T-helper 2 cell (primary cell): ENCODE measurements around the gene CARNS1.

Experiments used
- DNase-seq, 5 experiments: peaks; one replicate each; pipeline versions ENCODE4 v3.0.0 to v3.0.0-alpha.2; 2012 to 2022

The CARNS1 gene

DNA sequence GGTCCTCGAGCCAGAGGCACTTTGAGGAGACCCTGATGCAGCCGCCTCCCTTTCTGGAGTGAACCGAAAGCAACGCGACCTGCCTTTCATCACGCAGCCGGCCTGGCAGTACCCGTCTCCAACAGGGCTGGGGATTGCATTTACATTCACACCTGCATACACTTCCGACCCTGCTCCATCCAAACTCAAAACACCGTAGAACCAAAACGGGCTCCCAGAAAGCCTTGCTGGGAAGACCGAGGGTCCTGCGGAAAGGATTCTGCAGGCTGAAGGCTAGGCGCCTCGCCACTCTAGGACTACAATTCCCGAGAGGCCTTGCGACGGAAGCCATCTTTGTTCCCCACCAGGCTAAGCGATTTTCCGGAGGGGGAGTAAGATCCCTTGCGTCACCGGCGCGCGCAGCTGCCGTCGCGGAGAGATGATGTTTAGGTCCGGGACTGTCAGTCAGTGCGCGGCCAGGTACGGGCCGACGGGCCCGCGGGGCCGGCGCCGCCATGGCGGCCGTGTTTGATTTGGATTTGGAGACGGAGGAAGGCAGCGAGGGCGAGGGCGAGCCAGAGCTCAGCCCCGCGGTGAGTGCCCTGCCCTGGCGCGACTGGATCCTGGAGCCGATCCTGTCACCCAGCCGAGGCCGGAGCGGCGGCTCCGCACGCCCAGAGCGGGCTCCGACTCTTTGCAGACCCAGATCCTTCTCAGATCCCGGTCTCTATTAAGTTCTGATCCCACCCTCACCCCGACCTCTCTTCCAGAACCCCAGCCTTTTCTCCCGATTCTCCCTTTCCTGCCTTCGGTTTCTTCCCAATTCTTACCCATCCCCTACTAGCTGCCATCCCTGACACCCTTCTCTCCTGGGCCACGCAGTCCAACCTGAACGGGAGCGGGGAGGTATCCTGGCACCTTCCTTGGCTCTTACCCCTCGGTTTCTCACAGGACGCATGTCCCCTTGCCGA lies 12.8 kb downstream of the CARNS1 start, which contains the start of gene RPS6KB2:
RPS6KB2 (plus strand) TSS at position 443 of the 950 bp plus-strand sequence; CDS start at position 495, 52 bp downstream.
- peak; percentile 95 to 100 (median 98) for DNase-seq

DNA sequence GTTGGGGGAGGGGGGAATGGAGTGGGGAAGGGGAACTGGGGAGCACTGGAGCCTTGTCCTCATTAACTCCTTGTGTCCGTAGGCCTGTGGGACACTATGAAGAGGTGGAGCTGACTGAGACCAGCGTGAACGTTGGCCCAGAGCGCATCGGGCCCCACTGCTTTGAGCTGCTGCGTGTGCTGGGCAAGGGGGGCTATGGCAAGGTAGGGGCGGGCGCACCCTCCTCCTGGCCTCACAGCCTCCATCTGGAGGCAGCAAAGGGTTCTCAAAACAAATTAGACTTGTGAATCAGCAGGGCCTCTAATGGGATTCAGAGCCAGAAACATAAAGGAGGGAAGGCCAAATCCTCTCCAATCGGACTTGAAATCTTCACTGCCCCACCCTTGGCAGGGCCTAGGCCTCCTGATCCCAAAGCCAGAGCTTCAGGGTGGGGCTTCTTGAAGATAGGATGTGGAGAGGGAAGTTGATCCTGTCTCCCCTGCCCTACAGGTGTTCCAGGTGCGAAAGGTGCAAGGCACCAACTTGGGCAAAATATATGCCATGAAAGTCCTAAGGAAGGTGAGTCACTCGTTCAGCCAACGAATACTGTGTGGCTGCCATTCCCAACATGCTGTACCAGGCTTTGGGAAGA lies 13.7 kb downstream of the CARNS1 start:
- no peak for DNase-seq

DNA sequence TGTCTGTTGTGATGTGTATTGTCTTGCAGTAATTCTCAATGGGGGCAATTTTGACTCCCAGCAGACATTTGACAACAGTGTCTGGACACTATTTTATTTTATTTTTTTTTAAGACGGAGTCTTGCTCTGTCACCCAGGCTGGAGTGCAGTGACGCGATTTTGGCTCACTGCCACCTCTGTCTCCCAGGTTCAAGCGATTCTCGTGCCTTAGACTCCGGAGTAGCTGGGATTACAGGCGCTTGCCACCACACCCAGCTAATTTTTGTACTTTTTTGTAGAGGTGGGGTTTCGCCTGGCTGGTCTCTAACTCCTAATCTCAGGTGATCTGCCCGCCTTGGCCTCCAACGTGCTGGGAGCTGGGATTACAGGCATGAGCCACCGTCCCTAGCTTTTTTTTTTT lies 14.2 kb downstream of the CARNS1 start:
- no peak for DNase-seq

DNA sequence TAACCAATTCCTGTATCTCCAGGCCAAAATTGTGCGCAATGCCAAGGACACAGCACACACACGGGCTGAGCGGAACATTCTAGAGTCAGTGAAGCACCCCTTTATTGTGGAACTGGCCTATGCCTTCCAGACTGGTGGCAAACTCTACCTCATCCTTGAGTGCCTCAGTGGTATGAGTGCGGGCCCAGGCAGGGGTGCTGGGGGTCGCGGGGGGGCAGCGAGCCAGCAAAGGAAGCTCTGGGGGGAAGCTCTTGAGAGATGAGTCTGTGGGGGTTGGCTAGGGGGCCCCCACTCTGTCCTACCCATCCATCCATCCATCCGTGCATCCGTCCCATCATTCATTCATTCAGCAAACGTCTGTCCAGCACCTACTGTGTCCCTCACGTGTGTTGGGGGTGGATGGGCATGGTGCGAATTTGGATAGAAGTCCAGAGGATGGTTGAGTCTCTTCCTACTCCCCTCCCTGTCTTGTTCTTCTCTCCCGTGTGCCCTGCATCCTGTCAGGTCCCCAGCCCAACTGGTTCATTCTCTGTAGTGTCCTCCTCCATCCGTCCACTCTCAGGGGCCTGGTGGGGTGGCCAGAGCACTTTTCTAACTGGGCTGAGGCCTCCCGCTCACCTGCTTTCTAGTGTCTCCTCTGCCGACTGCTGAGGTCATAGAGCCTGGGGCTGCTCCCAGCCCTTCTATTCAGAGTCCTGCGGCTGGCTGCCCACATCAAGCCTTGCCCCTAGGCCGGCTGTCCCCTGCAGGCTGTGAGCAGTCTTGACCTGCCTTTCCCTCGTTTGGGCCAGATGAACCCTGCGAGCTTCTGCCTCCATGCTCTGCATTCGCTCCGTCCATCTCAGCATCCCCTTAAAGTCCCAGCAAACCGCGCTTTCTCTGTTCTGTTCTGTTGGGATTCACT lies 16.1 kb downstream of the CARNS1 start:
- DNase-seq, result no peak

DNA sequence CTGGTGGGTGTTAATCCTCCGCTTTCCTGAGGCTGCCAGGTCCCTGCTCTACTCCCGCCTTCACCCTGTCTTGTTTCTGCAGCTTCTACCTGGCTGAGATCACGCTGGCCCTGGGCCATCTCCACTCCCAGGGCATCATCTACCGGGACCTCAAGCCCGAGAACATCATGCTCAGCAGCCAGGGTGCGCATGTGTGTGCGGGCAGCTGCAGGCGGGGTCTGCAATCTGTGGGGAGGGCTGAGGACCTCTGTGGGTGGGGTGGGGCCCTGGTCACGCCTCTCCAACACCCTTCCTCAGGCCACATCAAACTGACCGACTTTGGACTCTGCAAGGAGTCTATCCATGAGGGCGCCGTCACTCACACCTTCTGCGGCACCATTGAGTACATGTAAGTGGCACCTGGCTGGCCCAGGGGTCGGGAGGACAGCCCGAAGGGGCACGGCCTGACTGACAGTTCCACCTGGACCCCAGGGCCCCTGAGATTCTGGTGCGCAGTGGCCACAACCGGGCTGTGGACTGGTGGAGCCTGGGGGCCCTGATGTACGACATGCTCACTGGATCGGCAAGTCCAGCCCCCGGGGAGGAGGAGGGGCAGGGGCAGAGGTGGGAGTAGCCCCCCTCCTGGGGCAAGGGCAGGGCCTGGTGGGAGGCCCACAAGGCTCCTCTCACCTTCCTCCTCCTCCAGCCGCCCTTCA lies 17.3 kb downstream of the CARNS1 start:
- no peak for DNase-seq

DNA sequence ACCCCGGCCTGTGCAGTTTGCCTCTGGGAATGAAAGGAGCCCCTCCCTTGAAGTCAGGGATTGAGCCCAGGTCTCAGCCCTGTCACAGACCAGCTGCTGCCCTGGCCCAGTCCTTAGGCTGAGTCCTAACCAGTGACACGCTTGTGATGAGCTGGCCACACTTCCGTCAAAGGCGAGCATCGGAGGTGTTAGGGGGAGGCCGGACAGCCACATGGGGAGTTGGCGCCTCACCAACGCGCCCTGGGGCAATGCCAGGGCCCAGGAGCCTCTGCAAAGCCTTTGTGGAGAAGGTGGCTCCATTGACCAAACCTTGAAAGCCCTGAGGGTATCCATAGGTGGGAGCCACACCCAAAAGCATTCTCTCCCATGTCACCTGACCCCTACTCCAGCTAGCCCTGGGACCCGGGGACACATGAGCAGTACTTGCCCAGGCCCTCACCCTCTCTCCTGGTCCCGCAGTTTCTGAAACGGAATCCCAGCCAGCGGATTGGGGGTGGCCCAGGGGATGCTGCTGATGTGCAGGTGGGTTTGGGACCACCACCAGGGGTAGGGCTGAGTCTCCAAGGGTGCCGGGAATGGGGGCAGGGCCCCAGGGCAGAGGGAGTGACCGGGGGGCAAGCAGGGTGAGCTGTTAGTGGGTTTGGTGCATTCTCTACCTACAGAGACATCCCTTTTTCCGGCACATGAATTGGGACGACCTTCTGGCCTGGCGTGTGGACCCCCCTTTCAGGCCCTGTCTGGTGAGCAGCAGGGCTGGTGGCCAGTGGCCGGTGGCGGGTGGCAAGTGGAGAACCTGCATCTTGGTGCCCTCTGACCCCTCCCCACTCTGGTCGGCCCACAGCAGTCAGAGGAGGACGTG lies 18.3 kb downstream of the CARNS1 start:
- no peak for DNase-seq

DNA sequence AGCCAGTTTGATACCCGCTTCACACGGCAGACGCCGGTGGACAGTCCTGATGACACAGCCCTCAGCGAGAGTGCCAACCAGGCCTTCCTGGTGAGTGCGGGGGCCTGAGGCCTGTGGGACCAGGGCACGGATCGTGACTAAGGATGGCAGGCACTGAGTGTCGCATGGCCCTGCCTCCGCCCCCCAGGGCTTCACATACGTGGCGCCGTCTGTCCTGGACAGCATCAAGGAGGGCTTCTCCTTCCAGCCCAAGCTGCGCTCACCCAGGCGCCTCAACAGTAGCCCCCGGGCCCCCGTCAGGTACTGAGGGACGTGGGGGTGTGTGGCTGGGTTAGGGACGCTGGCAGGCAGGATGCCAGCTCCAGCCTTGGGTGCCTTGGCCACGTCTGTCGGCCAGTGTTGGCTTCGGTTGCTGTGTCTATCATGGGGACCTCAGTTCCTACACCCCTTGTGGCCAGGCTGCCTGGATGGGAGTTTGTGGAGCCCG lies 19.0 kb downstream of the CARNS1 start:
- peak in 2 of 5 experiments; percentile 22 to 55 for DNase-seq

DNA sequence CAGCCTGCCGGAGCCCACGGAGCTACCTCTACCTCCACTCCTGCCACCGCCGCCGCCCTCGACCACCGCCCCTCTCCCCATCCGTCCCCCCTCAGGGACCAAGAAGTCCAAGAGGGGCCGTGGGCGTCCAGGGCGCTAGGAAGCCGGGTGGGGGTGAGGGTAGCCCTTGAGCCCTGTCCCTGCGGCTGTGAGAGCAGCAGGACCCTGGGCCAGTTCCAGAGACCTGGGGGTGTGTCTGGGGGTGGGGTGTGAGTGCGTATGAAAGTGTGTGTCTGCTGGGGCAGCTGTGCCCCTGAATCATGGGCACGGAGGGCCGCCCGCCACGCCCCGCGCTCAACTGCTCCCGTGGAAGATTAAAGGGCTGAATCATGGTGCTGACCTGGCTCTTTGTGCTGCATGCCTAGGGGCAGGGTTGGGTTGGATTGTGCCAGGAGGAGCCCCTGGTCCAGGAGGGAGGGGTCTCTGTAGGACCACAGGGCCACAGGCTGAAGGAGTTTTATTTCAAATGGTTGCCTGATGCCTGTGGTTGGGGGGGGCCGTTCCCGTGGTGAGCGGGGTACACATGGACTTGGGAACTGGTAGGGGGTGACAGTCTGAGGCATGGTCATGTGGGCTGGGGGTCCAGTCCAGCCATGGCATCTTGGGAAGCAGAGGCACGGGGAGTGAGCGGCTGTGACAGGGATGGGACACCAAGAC lies 19.7 kb downstream of the CARNS1 start:
- DNase-seq, result peak in 1 of 5 experiments; percentile 49

DNA sequence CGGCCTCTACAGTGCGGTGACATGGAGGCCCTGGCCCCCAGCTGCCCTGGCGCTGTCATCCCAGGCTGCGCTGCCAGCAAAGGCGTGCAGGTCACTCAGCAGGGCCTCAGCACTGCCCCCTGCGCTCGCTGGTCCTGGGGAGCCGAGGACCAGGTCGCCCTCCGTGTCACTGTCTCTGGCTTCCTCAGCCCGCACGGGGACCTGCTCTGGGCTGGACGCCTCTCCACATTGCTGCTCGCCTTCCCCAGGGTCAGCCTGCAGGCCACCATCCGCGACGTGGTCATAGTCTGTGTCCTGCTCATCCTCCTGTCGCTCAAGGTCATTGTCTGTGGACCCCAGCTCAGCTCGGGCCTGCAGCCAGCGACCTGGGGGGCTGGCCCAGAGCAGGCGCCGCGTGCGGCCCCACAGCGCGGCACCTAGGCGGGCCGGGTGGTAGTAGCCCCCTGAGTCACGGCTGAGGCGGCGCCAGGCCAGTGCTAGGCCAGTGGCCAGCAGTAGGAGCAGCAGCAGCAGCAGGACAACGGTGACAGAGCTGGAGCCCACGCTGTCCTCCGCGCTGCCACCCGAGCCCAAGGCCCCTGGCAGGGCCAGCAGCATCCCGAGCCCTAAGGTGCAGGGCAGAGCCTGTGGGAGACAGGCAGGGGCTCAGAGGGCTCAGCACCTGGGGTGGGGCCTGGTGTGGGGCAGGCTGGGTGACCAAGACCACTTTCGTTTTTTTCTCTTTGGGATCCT lies 20.4 kb downstream of the CARNS1 start:
- no peak for DNase-seq

DNA sequence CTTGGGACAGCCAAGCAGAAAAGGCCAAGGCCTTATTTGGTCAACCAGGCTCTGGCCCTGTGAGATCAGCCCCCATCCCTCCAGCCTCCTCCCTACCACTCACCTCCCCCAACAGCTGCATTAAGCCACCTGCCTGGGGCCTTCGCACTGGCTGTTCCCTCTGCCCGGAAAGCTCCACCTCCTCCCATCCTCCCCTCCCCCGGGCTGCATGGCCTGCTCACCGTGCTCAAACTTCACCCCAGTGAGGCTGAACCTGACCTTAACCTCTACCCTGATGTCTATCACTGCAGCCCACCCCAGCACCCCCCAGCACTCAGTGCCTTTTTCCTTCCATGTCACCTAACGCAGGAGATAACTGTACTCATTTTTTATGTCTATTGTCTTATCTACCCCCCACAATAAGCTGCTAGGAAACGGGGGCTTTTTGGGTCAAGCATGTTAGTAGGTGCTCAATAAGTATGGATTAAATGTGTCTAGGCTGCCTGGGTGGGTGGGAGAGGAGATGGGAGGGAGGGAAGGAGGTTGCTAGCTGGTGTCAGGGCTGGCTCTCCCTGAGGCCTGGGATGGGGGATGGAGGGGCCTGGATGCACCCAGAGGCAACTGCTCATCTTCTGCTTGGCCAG lies 21.1 kb downstream of the CARNS1 start:
- DNase-seq, result peak in 3 of 5 experiments; percentile 47 to 89 (median 48)

DNA sequence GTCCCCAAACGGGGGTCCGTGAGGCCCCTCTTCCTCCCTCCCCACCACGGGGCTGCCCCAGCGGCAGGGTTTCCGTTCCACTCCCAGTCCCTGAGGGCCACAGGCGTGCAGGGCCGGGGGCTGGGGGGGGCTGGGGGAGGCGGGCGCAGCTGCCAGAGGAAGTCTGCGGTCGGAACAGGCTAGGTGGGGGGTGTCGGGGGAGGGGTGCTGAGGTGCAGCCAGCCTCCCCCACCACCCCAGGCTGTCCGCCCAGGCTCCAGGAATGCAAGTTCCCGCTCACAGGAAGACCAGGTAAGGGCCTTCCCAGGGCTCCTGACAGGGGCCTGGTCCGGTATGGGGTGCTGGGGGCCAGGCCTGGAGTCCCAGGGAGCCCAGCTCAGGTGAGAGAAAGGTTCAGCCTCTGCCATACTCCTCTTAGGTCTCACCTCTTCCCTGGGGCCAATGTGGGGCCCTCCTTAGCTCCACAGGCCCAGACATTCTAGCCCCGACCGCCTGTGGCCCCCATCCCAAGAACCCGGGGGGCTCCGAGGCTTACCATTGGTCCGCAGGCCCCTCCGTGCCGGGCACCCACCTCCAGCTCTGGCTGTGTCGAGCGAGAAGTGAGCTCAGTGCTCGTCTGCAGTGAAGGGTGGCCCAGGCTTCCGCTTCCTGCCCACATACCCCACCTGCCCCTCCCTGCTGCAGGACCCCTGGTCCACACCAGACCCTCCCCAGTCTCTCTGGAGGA lies 21.8 kb downstream of the CARNS1 start, which contains the start of gene PTPRCAP:
PTPRCAP (minus strand) TSS at position 601 of the 727 bp plus-strand sequence; CDS start at position 538, 63 bp downstream.
- DNase-seq, result peak in 4 of 5 experiments; percentile 52 to 93 (median 74)

DNA sequence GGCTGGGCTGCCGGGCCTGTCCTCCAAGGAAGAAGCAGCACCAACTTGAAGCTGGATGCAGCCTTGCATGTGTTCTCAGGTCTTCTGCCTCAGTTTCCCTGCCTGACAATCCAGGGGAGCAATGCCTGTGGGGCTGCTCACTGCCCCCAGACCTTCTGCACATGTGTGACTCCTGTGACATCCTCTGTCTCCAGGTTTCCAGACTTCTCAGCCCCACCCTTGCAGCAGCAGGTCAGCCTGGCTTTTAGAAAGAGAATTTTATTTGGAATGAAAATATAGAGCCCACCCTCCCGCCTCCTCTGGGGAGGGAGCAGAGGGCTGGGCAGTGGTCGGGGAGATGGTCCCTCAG lies 22.3 kb downstream of the CARNS1 start:
- no peak for DNase-seq

DNA sequence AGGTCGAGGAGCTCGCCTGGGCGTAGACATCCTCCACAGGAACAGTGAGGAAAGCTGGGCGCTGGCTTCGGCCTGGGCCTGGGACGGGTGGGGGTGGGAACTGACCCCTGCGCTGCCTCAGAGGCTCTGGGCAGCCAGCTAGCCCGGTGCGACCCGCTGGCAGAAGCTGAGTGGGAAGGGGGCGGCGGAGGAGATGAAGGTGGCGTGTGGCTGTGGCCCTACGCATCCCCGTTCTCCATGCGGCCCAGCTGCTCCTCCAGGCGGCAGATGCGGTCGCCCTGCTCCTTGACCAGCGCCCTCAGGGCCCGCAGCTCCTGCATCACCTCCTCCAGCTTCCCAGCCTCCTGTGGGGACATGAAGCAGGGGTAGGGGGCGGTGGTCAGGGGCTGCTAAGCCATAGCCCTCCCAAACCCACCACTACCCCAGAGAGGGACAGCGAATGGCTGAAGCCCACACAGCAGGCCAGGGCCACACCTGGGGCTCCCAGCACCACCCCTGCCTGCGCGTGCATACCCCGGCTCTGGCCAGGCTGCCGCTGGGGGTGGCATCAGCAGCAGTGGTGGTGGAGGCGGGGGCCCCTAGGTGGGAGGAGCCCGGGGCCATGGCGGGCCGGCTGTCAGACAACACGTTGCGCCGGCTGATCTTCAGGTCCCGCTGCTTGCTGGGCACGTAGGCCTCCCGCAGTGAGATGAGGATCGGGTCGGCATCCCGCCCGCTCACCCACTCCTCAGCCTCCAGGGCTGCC lies 22.9 kb downstream of the CARNS1 start:
- peak; percentile 55 to 92 (median 68) for DNase-seq

DNA sequence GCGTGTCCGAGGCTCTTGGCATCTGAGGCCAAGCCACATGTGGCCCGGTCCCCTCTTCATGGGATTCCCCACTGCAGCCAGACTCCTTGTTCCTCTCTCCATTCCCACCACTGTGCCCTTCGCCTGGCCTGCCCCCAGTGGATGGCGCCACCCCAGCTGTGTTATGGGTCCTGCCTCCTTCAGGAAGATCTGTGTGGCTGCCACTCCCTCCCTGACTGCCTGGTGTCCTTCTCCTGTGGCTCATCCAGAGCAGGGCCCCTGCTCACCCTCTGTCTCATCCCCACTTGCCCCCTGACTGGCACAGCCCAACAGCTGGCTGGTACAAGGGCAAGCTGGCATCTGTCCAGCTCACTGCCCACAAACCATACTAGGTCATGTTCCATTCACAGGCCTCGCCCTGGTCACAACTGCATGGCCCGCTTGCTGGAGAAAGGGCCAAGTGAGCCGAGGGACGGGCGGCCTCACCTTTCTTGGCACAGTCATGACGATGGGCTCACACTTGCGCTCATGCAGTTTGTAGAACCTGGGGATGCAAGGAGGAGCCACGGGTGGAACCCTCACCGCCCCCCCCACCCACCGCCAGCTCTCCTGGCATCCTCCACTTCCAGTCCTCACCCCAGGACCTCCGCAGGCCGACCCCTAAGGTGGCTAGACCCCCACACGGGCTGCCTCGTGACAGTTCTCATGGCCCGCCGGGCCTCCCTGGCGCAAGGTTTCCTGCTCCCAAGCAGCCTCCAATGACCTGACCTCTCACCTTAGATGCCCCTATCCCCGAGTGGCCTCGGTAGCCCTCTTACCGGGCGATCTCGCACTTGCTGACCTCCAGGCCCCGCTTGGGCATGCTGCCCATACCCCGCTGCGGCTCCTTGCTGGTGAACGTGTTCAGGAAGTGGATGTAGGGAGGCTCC lies 24.1 kb downstream of the CARNS1 start:
- peak in 2 of 5 experiments; percentile 23 to 50 for DNase-seq

DNA sequence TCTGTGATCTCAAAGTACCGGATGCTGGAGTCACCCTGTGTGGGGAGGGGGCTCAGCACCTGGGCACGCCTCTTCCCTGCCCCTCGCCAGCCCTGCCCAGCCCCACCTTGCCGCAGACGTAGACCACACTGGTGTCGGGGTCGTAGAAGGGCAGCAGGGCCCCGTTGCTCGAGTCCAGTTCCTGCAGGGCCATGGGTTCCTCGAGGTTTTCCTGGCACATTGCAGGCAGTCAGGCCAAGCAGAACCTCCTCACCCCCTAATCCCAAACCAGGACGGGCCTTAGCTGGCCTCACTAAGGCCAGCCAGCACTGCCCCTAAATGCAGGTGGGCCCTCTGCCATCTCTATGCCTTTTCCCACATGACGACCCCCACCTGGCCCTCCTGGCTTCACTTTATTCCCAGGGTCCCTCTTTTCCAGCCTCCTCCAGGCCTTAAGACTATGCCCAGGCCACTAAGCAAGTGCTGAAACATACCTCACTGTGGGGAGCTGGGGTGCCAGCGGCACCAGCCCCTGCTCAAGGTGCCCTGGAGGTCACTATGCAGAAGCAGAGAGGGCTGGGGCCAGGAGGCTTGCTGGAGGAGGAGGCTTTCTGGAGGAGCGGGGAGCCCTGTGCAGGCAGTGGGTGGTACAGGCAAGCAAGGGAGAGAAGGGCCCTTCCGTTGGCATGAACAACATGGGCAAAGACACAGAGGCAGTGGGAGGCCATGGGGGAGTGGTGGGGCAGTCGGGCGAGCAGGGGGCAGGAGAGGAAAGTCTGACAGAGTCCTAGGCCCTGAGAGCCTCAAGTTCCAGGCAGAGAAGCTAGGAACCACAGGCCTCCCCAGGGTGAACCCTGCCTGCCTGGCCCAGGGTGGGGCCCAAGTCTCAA lies 25.0 kb downstream of the CARNS1 start:
- DNase-seq, result peak in 1 of 5 experiments; percentile 63
